Mucosa of stomach (tissue), 1 donor: ENCODE data around the gene DIABLO.
"Not testable (repeated sequence)": the region's sequence is repeated elsewhere in the genome, so short reads cannot be mapped to it uniquely, and the experiment has no call there.

Experiments used
- H3K27me3 ChIP-seq: one replicate; pipeline ENCODE4 v1.7.0; 2013; ENCODE audit warnings: mild to moderate bottlenecking, low read length; ENCODE audit not compliant: control insufficient read depth, insufficient read depth
- H3K36me3 ChIP-seq: one replicate; pipeline ENCODE4 v1.7.0; 2013; ENCODE audit warnings: low read length; ENCODE audit not compliant: control insufficient read depth, insufficient read depth
- H3K4me1 ChIP-seq: one replicate; pipeline ENCODE4 v1.7.0; 2013; ENCODE audit warnings: mild to moderate bottlenecking, low read length; ENCODE audit not compliant: control insufficient read depth, insufficient read depth
- H3K4me3 ChIP-seq: one replicate; pipeline ENCODE4 v1.7.0; 2013; ENCODE audit warnings: low read length
- H3K9ac ChIP-seq: one replicate; pipeline ENCODE4 v1.7.0; 2013; ENCODE audit warnings: mild to moderate bottlenecking, low read length, moderate library complexity
- H3K9me3 ChIP-seq: one replicate; pipeline ENCODE4 v1.7.0; 2013; ENCODE audit warnings: mild to moderate bottlenecking, low read length, moderate library complexity; ENCODE audit not compliant: control insufficient read depth
- donor health status: Pancreatic carcinoma.

The DIABLO gene

DNA sequence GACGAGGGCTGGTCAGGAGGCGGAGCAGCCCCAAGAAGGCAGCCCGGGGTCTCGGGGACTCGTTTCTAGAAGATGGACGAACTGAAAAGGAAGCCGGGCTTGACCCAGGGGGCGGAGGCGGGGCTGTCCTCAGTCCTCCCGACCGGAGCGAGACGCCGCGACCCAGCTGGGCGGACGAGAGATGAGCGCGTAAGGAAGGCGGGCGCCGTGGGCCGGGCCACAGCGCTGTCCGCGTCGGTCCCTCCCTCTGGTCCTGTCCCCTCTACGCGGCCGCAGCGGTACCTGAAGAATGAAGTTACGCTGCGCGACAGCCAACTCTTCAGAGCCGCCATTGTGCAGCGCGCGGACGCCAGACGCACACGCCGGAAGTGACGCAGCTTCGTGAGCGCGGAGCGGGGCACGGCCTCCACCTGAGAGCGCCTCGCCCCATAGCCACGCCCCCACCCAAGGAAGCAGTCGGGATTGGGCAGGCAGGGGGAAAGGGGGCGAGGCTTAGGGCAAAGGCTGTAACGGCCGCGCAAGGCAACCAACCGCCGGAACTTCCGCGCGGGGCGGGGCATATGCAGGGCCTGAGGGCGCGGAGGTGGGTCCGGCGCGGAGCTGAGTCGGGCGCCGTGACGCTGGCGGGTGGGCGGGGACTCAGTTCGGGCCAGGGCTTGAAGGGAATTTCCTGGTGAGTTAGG is at the start of gene DIABLO:
DIABLO (minus strand) TSS at position 370 of the 683 bp plus-strand sequence; CDS start at position 332, 38 bp downstream.
- peaks cover 2% of the 10 kb centered on the region for H3K36me3 ChIP-seq
- H3K9me3 ChIP-seq = no peaks in the 10 kb centered on the region
- peaks cover 8% of the 10 kb centered on the region for H3K4me1 ChIP-seq
- peak within 1 kb of the TSS; percentile 88 for H3K9ac ChIP-seq
- no peaks in the 10 kb centered on the region for H3K27me3 ChIP-seq
- peak within 1 kb of the TSS; percentile 80 for H3K4me3 ChIP-seq

GRCh38 chr12:122275459-122275858 is 49.6 kb upstream of the DIABLO start:
- no peak overlapping the region for H3K9ac ChIP-seq

DNA sequence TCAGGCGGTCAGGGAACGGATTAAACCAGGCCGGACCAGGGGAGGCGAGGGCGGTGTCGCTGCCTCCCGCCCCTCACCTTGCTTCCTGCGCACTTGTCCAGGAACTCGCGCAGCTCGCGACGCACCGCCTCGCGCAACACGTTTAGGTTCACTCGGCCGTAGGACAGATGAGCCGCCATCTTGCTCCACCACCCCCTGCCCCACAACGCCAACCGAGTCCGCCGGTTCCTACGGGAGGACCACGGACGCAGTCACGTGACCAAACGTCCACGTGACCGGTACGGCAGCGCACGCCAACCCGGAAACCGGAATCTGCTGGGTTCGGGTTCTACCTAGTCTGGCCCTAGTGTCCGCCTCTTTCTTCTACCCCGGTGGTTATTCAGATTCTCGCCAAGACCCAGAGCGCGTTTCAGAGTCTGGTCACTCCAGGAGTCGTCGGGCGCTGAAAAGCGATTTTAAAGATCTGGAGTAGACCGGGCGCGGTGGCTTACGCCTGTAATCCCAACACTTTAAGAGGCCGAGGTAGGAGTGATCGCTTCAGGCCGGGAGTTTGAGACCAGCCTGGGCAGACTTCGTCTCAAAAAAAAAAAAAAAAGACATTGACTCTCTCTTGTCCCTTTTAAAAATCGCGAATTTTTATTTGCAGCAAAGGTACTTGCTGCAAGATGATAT is 40.5 kb upstream of the DIABLO start, which contains the start of gene VPS33A:
VPS33A (minus strand) TSS at position 265 of the 672 bp plus-strand sequence; CDS start at position 179, 86 bp downstream.
- H3K9me3 ChIP-seq = no peaks in the 10 kb centered on the region
- H3K4me1 ChIP-seq = peaks cover 3% of the 10 kb centered on the region
- no peaks in the 10 kb centered on the region for H3K27me3 ChIP-seq
- H3K36me3 ChIP-seq = no peaks in the 10 kb centered on the region
- H3K4me3 ChIP-seq = peak within 1 kb of the TSS; percentile 96
- H3K9ac ChIP-seq = peak within 1 kb of the TSS; percentile 93

More at GRCh38 chr12:122275459-122275858, 49.6 kb upstream of the DIABLO start:
- Histone ChIP-seq H3K4me3 (no peak overlapping the region), H3K4me1 (peaks cover 4% of the 10 kb centered on the region), H3K9me3 (no peaks in the 10 kb centered on the region), H3K36me3 (peaks cover 7% of the 10 kb centered on the region), H3K27me3 (no peaks in the 10 kb centered on the region)

DNA sequence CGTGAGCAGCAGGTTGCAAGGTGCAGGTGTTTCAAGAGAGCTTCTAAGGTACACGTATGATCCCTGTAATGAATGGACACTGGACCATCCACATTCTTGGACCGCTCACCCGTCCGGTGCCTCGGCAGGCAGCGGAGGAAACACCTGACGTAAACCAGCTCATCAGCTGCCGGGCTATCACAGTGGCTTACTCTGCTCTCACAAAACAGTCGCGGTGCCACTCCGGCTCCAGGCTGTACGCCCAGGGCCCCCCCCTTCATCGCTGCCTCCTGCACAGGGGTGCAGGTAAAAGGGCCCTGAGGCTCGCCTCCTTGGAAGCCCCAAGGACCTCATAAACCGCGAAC is 40.0 kb upstream of the DIABLO start:
- H3K9ac ChIP-seq = peak overlapping the region; percentile 93
- no peaks in the 10 kb centered on the region for H3K36me3 ChIP-seq
- H3K4me1 ChIP-seq = peaks cover 3% of the 10 kb centered on the region
- peak overlapping the region; percentile 96 for H3K4me3 ChIP-seq
- H3K27me3 ChIP-seq = no peaks in the 10 kb centered on the region
- no peaks in the 10 kb centered on the region for H3K9me3 ChIP-seq

- H3K9ac ChIP-seq = peak overlapping the region; percentile 93
These were observed 39.6 kb upstream of the DIABLO start for GRCh38 chr12:122265476-122265875.

DNA sequence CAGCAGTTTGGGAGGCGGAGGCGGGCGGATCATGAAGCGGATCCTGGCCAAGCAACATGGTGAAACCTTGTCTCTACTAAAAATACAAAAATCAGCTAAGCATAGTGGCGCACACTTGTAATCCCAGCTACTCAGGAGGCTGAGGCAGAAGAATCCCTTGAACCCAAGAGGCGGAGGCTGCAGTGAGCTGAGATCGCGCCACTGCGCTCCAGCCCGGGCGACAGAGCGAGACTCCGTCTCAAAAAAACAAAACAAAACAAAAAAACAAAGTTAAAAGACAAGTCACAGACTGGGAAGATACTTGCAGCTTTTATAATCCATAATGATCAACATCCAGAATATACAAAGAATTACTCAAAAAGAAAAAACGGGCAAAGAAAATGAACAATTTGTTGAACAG is 34.9 kb upstream of the DIABLO start:
- not testable (repeated sequence) for H3K36me3 ChIP-seq, H3K4me1 ChIP-seq, H3K4me3 ChIP-seq, H3K9ac ChIP-seq, H3K9me3 ChIP-seq, H3K27me3 ChIP-seq

More at GRCh38 chr12:122265476-122265875, 39.6 kb upstream of the DIABLO start:
- no peaks in the 10 kb centered on the region for H3K9me3 ChIP-seq
- peaks cover 3% of the 10 kb centered on the region for H3K4me1 ChIP-seq
- peak overlapping the region; percentile 96 for H3K4me3 ChIP-seq
- H3K36me3 ChIP-seq = no peaks in the 10 kb centered on the region
- H3K27me3 ChIP-seq = no peaks in the 10 kb centered on the region

DNA sequence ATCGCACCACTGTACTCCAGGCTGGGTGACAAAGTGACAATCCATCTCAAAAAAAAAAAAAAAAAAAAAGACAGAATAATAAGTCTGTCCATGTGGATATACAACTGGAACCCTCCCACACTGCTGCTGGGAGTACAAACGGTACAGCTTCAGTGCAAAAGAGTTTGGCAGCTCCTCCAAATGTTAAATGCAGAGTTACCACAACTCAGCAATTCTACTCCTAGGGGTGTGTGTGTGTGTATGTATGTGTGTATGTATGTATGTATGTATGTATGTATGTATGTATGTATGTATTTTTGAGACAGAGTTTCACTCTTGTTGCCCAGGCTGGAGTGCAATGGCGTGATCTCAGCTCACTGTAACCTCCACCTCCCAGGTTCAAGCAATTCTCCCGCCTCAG is 33.1 kb upstream of the DIABLO start:
- not testable (repeated sequence) for H3K27me3 ChIP-seq, H3K4me1 ChIP-seq, H3K36me3 ChIP-seq, H3K9ac ChIP-seq, H3K9me3 ChIP-seq, H3K4me3 ChIP-seq

DNA sequence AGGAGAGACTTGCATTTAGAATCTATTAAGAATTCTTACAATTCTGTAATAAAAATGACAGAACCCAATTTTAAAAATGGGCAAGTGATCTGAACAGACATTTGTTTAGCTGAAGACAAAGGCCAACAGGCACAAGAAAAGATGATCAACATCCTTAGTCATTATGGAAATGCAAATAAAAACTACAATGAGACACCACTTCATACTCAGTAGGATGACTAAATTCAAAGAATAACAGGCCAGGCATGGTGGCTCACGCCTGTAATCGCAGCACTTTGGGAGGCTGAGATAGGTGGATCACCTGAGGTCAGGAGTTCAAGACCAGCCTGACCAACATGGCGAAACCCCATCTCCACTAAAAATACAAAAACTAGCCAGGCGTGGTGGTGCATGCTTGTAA is 32.6 kb upstream of the DIABLO start:
- H3K4me1 ChIP-seq, H3K27me3 ChIP-seq, H3K36me3 ChIP-seq, H3K9me3 ChIP-seq, H3K4me3 ChIP-seq, H3K9ac ChIP-seq: not testable (repeated sequence)

DNA sequence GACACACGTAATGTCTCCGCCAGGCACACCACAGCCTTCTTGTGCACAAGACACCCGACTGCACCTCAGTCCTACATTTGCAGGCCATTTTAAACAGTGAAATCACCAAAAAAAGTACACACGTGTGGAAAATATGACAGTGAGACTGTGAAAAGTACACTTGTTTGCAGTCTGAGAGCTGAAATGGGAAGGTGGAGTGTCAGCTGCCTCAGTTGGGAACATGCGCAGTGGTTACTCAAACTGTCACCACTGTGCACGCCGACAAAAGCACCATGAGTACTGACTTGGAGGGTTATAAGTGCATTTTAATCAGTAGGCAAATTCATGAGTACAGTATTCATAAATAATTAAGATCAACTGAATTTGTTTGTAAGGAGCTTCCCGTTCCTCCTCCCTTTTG is 24.7 kb upstream of the DIABLO start:
- Histone ChIP-seq H3K4me3 (no peak overlapping the region), H3K9ac (no peak overlapping the region), H3K27me3 (no peaks in the 10 kb centered on the region), H3K4me1 (no peaks in the 10 kb centered on the region), H3K36me3 (peaks cover 7% of the 10 kb centered on the region), H3K9me3 (no peaks in the 10 kb centered on the region)

- H3K36me3 ChIP-seq = peaks cover 7% of the 10 kb centered on the region
- no peaks in the 10 kb centered on the region for H3K4me1 ChIP-seq
- no peak overlapping the region for H3K9ac ChIP-seq
- no peaks in the 10 kb centered on the region for H3K27me3 ChIP-seq
- no peak overlapping the region for H3K4me3 ChIP-seq
- no peaks in the 10 kb centered on the region for H3K9me3 ChIP-seq
These were observed 24.2 kb upstream of the DIABLO start for GRCh38 chr12:122250047-122250446.

DNA sequence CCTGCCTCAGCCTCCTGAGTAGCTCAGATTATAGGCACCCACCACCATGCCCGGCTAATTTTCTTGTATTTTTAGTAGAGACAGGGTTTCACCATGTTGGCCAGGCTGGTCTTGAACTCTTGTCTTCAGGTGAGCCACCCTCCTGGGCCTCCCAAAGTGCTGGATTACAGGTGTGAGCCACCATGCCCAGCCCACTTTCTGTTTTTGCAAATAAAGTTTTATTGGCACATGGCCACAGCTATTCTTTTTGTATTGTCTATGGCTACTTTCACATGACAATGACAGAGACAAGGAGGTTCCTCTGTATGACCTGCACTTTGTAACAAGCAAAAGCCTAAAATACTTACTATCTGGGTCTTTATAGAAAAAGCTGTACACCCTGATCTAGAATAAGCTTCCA is 19.7 kb upstream of the DIABLO start:
- no peak overlapping the region for H3K9ac ChIP-seq
- no peaks in the 10 kb centered on the region for H3K4me1 ChIP-seq
- no peaks in the 10 kb centered on the region for H3K9me3 ChIP-seq
- peaks cover 6% of the 10 kb centered on the region for H3K36me3 ChIP-seq
- no peak overlapping the region for H3K4me3 ChIP-seq
- no peaks in the 10 kb centered on the region for H3K27me3 ChIP-seq

DNA sequence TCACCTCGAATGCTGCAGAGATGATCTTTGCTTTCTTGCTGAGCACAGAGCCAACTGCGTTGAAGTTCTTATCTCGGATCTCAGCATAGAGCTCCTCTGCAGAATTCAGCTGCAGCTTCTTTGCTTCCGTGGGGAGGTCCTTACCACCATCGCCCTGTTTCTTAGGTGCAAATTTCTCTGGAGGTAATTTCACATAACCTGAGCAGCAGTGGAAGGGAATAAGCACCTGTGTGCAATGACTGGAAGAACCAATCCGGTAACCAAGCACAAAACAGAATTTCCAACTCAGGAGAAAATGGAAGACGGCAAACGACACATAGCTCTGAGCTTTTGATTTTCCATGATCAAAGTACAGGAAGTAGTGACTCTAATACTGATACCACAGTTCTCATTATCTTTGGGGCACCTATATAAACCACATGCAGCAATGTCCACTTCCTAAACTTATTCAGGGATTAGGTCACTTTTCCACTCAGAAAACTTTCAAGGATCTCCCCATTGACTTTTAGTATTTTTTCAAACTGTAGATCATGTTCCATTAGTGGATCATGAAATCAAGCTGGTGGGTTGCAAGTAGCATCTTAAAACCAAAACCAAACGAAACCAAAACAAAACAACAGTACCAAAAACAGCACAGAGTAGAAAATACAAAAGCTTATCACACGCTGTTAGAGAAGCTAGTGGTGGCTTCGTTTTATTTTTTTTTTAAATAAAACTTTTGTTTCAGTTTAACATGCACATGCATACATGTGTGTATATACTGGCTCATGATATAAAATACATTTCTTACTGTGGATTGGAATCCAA is 18.9 kb upstream of the DIABLO start:
- Histone ChIP-seq H3K36me3 (no peaks in the 10 kb centered on the region), H3K9me3 (no peaks in the 10 kb centered on the region), H3K4me1 (no peaks in the 10 kb centered on the region), H3K9ac (no peak overlapping the region), H3K27me3 (no peaks in the 10 kb centered on the region), H3K4me3 (no peak overlapping the region)
